HCT116 (cell line): ENCODE results near the gene XPNPEP1. TPM values are rescaled to one million over a fixed set of nuclear protein-coding genes. Genes with fewer than 3 reads are reported as not detected.

Source experiments
- ATAC-seq: fragments of 200-7000 bp; cut with Tn5 transposase; 2 replicates; pipeline ENCODE4 v1.9.1; 2020; ENCODE audit warnings: mild to moderate bottlenecking, moderate library complexity
- BruUV-seq: library from RNA; stranded (reverse); fragments of 400-500 nt; replicated peaks from 2 replicates; lab custom pipeline; 2021; lab: Mats Ljungman, UMichigan
- CTCF ChIA-PET: fragments of 300-600 bp; sonication (Branson Sonifier 250); formaldehyde crosslinking; loops from one replicate; lab custom pipeline; 2021; ENCODE audit warnings: antibody characterized with exemption; lab: Charles Lee
- POLR2A ChIA-PET: fragments of 300-600, 350-600 bp; sonication (Branson Sonifier 250); formaldehyde crosslinking; loops from one replicate; lab custom pipeline; 2021; ENCODE audit warnings: antibody characterized with exemption; lab: Charles Lee
- RAD21 ChIA-PET, 2 experiments: fragments of 300-600 bp; sonication (Branson Sonifier 250); formaldehyde crosslinking; loops; one replicate each; lab custom pipeline; 2023; ENCODE audit warnings: low total read pairs in 2 of 2; ENCODE audit not compliant: uncharacterized antibody in 2 of 2, unreplicated experiment in 2 of 2, low non-redundant PET in 1 of 2; lab: Charles Lee
- DNase-seq: peaks from one replicate; pipeline ENCODE4 v3.0.0-alpha.2; 2010; ENCODE audit warnings: low read depth, low spot score
- H2AFZ ChIP-seq: fragments of 200-600 bp; shearing (Covaris generic), sonication (generic); 2 replicates; pipeline ENCODE4 v1.6.1; 2017; ENCODE audit warnings: low read depth, mixed run types, mixed read lengths, antibody characterized with exemption, low read length; ENCODE audit not compliant: poor library complexity, severe bottlenecking
- H3K27ac ChIP-seq: 2 replicates; pipeline ENCODE4 v1.5.1; 2012; ENCODE audit warnings: low read depth, low read length
- H3K27me3 ChIP-seq: fragments of 200-600 bp; sonication (generic); 2 replicates; pipeline ENCODE4 v1.6.1; 2016; ENCODE audit warnings: mixed run types, low read length, mixed read lengths; ENCODE audit not compliant: insufficient read depth
- H3K36me3 ChIP-seq, 2 experiments: fragments of 200-500 bp in 1 of 2; fragments of 200-600 bp in 1 of 2; sonication (Bioruptor generic) in 1 of 2; sonication (generic) in 1 of 2; 2 replicates each; pipeline versions ENCODE4 v1.5.1 to v1.6.1; 2014 to 2016; ENCODE audit warnings: low read length in 2 of 2, inconsistent platforms in 1 of 2, mixed read lengths in 1 of 2, mixed run types in 1 of 2; ENCODE audit not compliant: insufficient read depth in 2 of 2, control insufficient read depth in 1 of 2
- H3K4me1 ChIP-seq, 2 experiments: fragments of 200-600 bp in 1 of 2; sonication (generic) in 1 of 2; 2 replicates each; pipeline versions ENCODE4 v1.5.1 to v1.6.1; 2012 to 2017; ENCODE audit warnings: low read length in 2 of 2, inconsistent platforms in 1 of 2, mild to moderate bottlenecking in 1 of 2, mixed read lengths in 1 of 2, mixed run types in 1 of 2, moderate library complexity in 1 of 2; ENCODE audit not compliant: insufficient read depth in 2 of 2, control insufficient read depth in 1 of 2
- H3K4me2 ChIP-seq: fragments of 200-600 bp; sonication (generic); 2 replicates; pipeline ENCODE4 v1.6.1; 2017; ENCODE audit warnings: mixed run types, low read length, mixed read lengths
- H3K4me3 ChIP-seq, 2 experiments: fragments of 200-600 bp in 1 of 2; sonication (generic) in 1 of 2; replicated peaks in 1 of 2; 2 replicates each; pipeline ENCODE4 v1.5.1; 2011 to 2016; ENCODE audit warnings: low read length in 2 of 2, control low read depth in 1 of 2, low read depth in 1 of 2, mild to moderate bottlenecking in 1 of 2, mixed read lengths in 1 of 2, mixed run types in 1 of 2
- H3K79me2 ChIP-seq: fragments of 200-600 bp; sonication (generic); 2 replicates; pipeline ENCODE4 v1.6.1; 2017; ENCODE audit warnings: mild to moderate bottlenecking, mixed run types, low read length, moderate library complexity, mixed read lengths; ENCODE audit not compliant: insufficient read depth
- H3K9ac ChIP-seq: fragments of 200-600 bp; sonication (generic); 2 replicates; pipeline ENCODE4 v1.6.1; 2016; ENCODE audit warnings: low read length, mixed read lengths
- H3K9me2 ChIP-seq: fragments of 200-600 bp; sonication (generic), shearing (Covaris generic); 2 replicates; pipeline ENCODE4 v1.6.1; 2017; ENCODE audit warnings: mixed run types, mild to moderate bottlenecking, moderate library complexity; ENCODE audit not compliant: insufficient read depth
- H3K9me3 ChIP-seq, 2 experiments: fragments of 200-500 bp in 1 of 2; fragments of 200-600 bp in 1 of 2; sonication (Bioruptor generic) in 1 of 2; sonication (generic) in 1 of 2; 2 replicates each; pipeline ENCODE4 v1.6.1; 2014 to 2017; ENCODE audit warnings: low read length in 2 of 2, mixed read lengths in 2 of 2, inconsistent platforms in 1 of 2, low read depth in 1 of 2, mild to moderate bottlenecking in 1 of 2, mixed run types in 1 of 2, moderate library complexity in 1 of 2; ENCODE audit not compliant: control insufficient read depth in 1 of 2, insufficient read depth in 1 of 2
- H4K20me1 ChIP-seq: fragments of 200-600 bp; sonication (generic), shearing (Covaris generic); 2 replicates; pipeline ENCODE4 v1.6.1; 2017; ENCODE audit warnings: mixed run types, mild to moderate bottlenecking, moderate library complexity; ENCODE audit not compliant: insufficient read depth
- CBX3 ChIP-seq: IDR thresholded peaks from 2 replicates; pipeline ENCODE4 v1.6.1; 2012; ENCODE audit warnings: low read depth
- FOSL1 ChIP-seq: IDR thresholded peaks from 2 replicates; pipeline ENCODE4 v1.6.1; 2012; ENCODE audit warnings: low read depth
- REST ChIP-seq: IDR thresholded peaks from 2 replicates; pipeline ENCODE4 v1.6.1; 2012; ENCODE audit warnings: low read depth
- SIN3A ChIP-seq: IDR thresholded peaks from 2 replicates; pipeline ENCODE4 v1.6.1; 2012; ENCODE audit warnings: low read depth
- SP1 ChIP-seq: IDR thresholded peaks from 2 replicates; pipeline ENCODE4 v1.6.1; 2012; ENCODE audit warnings: low read depth
- YY1 ChIP-seq: IDR thresholded peaks from 2 replicates; pipeline ENCODE4 v1.6.1; 2011; ENCODE audit warnings: low read length, low read depth, moderate library complexity, mild to moderate bottlenecking; ENCODE audit not compliant: insufficient replicate concordance; ENCODE audit errors: extremely low read depth
- ZNF274 ChIP-seq: fragments of 200-500 bp; sonication (Bioruptor generic); IDR thresholded peaks from 2 replicates; pipeline ENCODE4 v1.6.1; 2014; ENCODE audit warnings: mild to moderate bottlenecking, low read depth, low read length, inconsistent platforms
- intact Hi-C: fragments of 100-400 bp; cut with micrococcal nuclease; formaldehyde crosslinking; loops from 2 replicates; pipeline ENCODE4 v1.10.0; 2022
- total RNA-seq: library from RNA; stranded (reverse); gene quantifications from one replicate; pipeline ENCODE4 v1.2.1, GENCODE V29; 2021; ENCODE audit not compliant: unreplicated experiment

Gene XPNPEP1
- total RNA-seq, 1 experiment from 2014 or later: 87.3 TPM

GRCh38 chr10:109891105-109891504 lies 32.2 kb downstream of the XPNPEP1 start:
- ATAC-seq: no peak
- CTCF ChIA-PET: no interaction called here

GRCh38 chr10:109889867-109890266 lies 33.4 kb downstream of the XPNPEP1 start:
- Histone ChIP-seq H2AFZ (no peak overlapping the region), H3K4me1 (peaks cover under 1% of the 10 kb centered on the region in 2 experiments; a peak in 3 of 4 replicates), H3K4me2 (no peak overlapping the region), H3K9ac (no peak overlapping the region), H3K36me3 (peaks cover 15 to 25% of the 10 kb centered on the region in 2 experiments; a peak in 3 of 4 replicates), H3K9me3 (no peaks in the 10 kb centered on the region), H4K20me1 (no peaks in the 10 kb centered on the region), H3K79me2 (peaks cover 4% of the 10 kb centered on the region; the same call in 1 of the 2 replicates), H3K9me2 (no peaks in the 10 kb centered on the region), H3K27me3 (no peaks in the 10 kb centered on the region), H3K27ac (no peak overlapping the region), H3K4me3 (no peak overlapping the region)
- ChIA-PET POLR2A (no interaction called here), RAD21 (no interaction called here), CTCF (no interaction called here)
- TF ChIP-seq YY1 (no peak), SP1 (no peak), FOSL1 (no peak), REST (no peak), ZNF274 (no peak), CBX3 (no peak), SIN3A (no peak)
- no TSS peak for BruUV-seq
- ATAC-seq (no peak), DNase-seq (no peak)
- intact Hi-C loops: no loop called here

More at GRCh38 chr10:109891105-109891504, 32.2 kb downstream of the XPNPEP1 start:
- RAD21 ChIA-PET: no interaction called here
- Histone ChIP-seq H3K9me2 (no peaks in the 10 kb centered on the region), H3K27me3 (no peaks in the 10 kb centered on the region), H3K9me3 (no peaks in the 10 kb centered on the region), H3K79me2 (peaks cover 16% of the 10 kb centered on the region; the same call in 1 of the 2 replicates), H2AFZ (no peak overlapping the region), H3K36me3 (peaks cover 15 to 21% of the 10 kb centered on the region in 2 experiments; a peak in 3 of 4 replicates), H3K27ac (no peak overlapping the region), H4K20me1 (no peaks in the 10 kb centered on the region), H3K9ac (no peak overlapping the region), H3K4me3 (no peak overlapping the region), H3K4me1 (no peaks in the 10 kb centered on the region; a peak in 1 of 4 replicates), H3K4me2 (no peak overlapping the region)
- no TSS peak for BruUV-seq
- no peak for DNase-seq
- intact Hi-C loops: no loop called here
- POLR2A ChIA-PET: no interaction called here
- TF ChIP-seq ZNF274: no peak
